Endothelial cell of umbilical vein (primary cell): ENCODE data around the gene IP6K2. TPM values are rescaled to one million over a fixed set of nuclear protein-coding genes. Genes with fewer than 3 reads are reported as not detected.

Source experiments
- BruUV-seq: library from RNA; stranded (reverse); fragments of 400-500 nt; replicated peaks from 2 replicates; lab custom pipeline; 2021; lab: Mats Ljungman, UMichigan
- CTCF ChIA-PET: fragments of 300-600, 350-600 bp; sonication (Branson Sonifier 250); formaldehyde crosslinking; loops from one replicate; lab custom pipeline; 2021; ENCODE audit warnings: antibody characterized with exemption, inconsistent platforms; lab: Charles Lee
- POLR2A ChIA-PET: fragments of 300-600, 350-600 bp; sonication (Branson Sonifier 250); formaldehyde crosslinking; loops from one replicate; lab custom pipeline; 2021; ENCODE audit warnings: antibody characterized with exemption, inconsistent platforms; lab: Charles Lee
- DNase-seq: peaks from one replicate; pipeline ENCODE4 v3.0.0-alpha.2; 2011; ENCODE audit warnings: low read depth, low spot score
- FAIRE-seq: peaks from 2 replicates; lab custom pipeline; 2011; peaks lifted over from hg19 to GRCh38; lab: Jason Lieb, UNC
- H2AFZ ChIP-seq: 2 replicates; pipeline ENCODE4 v1.6.0; 2012; ENCODE audit warnings: low read depth, low read length, control low read depth, inconsistent platforms
- H3K27ac ChIP-seq: 2 replicates; pipeline ENCODE4 v1.5.1; 2011; ENCODE audit warnings: low read depth, mild to moderate bottlenecking, control low read depth, low read length, moderate library complexity; ENCODE audit not compliant: insufficient read depth
- H3K27me3 ChIP-seq, 2 experiments: 2 replicates each; pipeline versions ENCODE4 v1.6.0 to v1.6.1; 2011; ENCODE audit warnings: low read length in 2 of 2, mixed read lengths in 1 of 2; ENCODE audit not compliant: control insufficient read depth in 2 of 2, insufficient read depth in 2 of 2
- H3K36me3 ChIP-seq, 2 experiments: 2 replicates in 1 of 2; 3 replicates in 1 of 2; pipeline ENCODE4 v1.5.1; 2011; ENCODE audit warnings: low read length in 2 of 2, mild to moderate bottlenecking in 1 of 2, moderate library complexity in 1 of 2; ENCODE audit not compliant: control insufficient read depth in 2 of 2, insufficient read depth in 2 of 2; ENCODE audit errors: extremely low read depth in 1 of 2
- H3K4me1 ChIP-seq: 3 replicates; pipeline ENCODE4 v1.5.1; 2011; ENCODE audit warnings: mild to moderate bottlenecking, low read length; ENCODE audit not compliant: control insufficient read depth, insufficient read depth; ENCODE audit errors: extremely low read depth
- H3K4me2 ChIP-seq: 2 replicates; pipeline ENCODE4 v1.6.1; 2011; ENCODE audit warnings: low read length, control low read depth, mixed read lengths; ENCODE audit not compliant: insufficient read depth
- H3K4me3 ChIP-seq, 3 experiments: fragments of 200-600 bp in 1 of 3; sonication (generic), shearing (Covaris generic) in 1 of 3; replicated peaks in 1 of 3; 2 replicates each; pipeline ENCODE4 v1.5.1; 2011 to 2016; ENCODE audit warnings: control low read depth in 3 of 3, low read length in 3 of 3, mild to moderate bottlenecking in 2 of 3, inconsistent platforms in 1 of 3, low read depth in 1 of 3, moderate library complexity in 1 of 3; ENCODE audit not compliant: insufficient read depth in 1 of 3
- H3K79me2 ChIP-seq: 2 replicates; pipeline ENCODE4 v1.6.0; 2012; ENCODE audit warnings: low read length, inconsistent platforms; ENCODE audit not compliant: control insufficient read depth, insufficient read depth
- H3K9ac ChIP-seq: replicated peaks from 2 replicates; pipeline ENCODE3; 2011; ENCODE audit warnings: low read length, control low read depth; ENCODE audit not compliant: insufficient read depth; ENCODE audit errors: extremely low read depth
- H3K9me1 ChIP-seq: replicated peaks from 3 replicates; pipeline ENCODE4 v1.6.0; 2011; ENCODE audit warnings: mild to moderate bottlenecking, low read length; ENCODE audit not compliant: control insufficient read depth, insufficient read depth; ENCODE audit errors: extremely low read depth
- H3K9me3 ChIP-seq: replicated peaks from 2 replicates; pipeline ENCODE4 v1.5.1; 2012; ENCODE audit warnings: low read length, inconsistent platforms; ENCODE audit not compliant: control insufficient read depth, insufficient read depth
- H4K20me1 ChIP-seq: replicated peaks from 2 replicates; pipeline ENCODE3; 2011; ENCODE audit warnings: mild to moderate bottlenecking, low read length; ENCODE audit not compliant: control insufficient read depth, insufficient read depth; ENCODE audit errors: extremely low read depth
- EZH2 ChIP-seq: IDR thresholded peaks from 2 replicates; pipeline ENCODE4 v1.6.1; 2012; ENCODE audit warnings: borderline replicate concordance, low read depth, mild to moderate bottlenecking, moderate library complexity, low read length, inconsistent platforms; ENCODE audit not compliant: severe bottlenecking
- FOS ChIP-seq: IDR thresholded peaks from 2 replicates; pipeline ENCODE4 v1.6.1; 2011; ENCODE audit warnings: mild to moderate bottlenecking, low read length, moderate library complexity, borderline replicate concordance; ENCODE audit not compliant: insufficient read depth
- GATA2 ChIP-seq: IDR thresholded peaks from 2 replicates; pipeline ENCODE4 v1.7.0; 2011; ENCODE audit warnings: low read depth, mild to moderate bottlenecking, moderate library complexity, mixed read lengths, low read length; ENCODE audit not compliant: insufficient read length, insufficient read depth
- JUN ChIP-seq: IDR thresholded peaks from 2 replicates; pipeline ENCODE4 v1.6.1; 2011; ENCODE audit warnings: borderline replicate concordance, low read depth; ENCODE audit not compliant: insufficient read length, insufficient read depth
- MYC ChIP-seq: IDR thresholded peaks from one replicate; pipeline ENCODE4 v1.6.1; 2011; ENCODE audit warnings: mild to moderate bottlenecking, low read depth, low read length
- POLR2A ChIP-seq: IDR thresholded peaks from 2 replicates; pipeline ENCODE4 v1.6.1; 2012; ENCODE audit warnings: low read depth, mild to moderate bottlenecking, control low read depth, low read length
- POLR2AphosphoS5 ChIP-seq: IDR thresholded peaks from 2 replicates; pipeline ENCODE4 v1.6.1; 2012; ENCODE audit warnings: low read depth, mild to moderate bottlenecking, control low read depth, low read length, moderate library complexity; ENCODE audit not compliant: insufficient read depth
- dilution Hi-C: fragments of 300-500 bp; cut with MboI; formaldehyde crosslinking; loops from one replicate; pipeline ENCODE4 v1.15.0; 2019; ENCODE audit warnings: low sequenced_read_pairs; ENCODE audit not compliant: extremely low pct_ligation_motif_present
- intact Hi-C: fragments of 100-400 bp; cut with micrococcal nuclease; formaldehyde crosslinking; loops from one replicate; pipeline ENCODE4 v1.10.0; 2022
- polyA plus RNA-seq, 4 experiments: library from polyadenylated mRNA; depleted of rRNA in 3 of 4; stranded (reverse) in 3 of 4; unstranded in 1 of 4; fragments of >200 nt; gene quantifications; 2 replicates each; pipeline versions ENCODE4 v1.2.1 to v1.2.3, GENCODE V29; 2011 to 2012; ENCODE audit warnings: missing spikeins in 1 of 4
- total RNA-seq: library from RNA; stranded (reverse); gene quantifications from 2 replicates; pipeline ENCODE4 v1.2.3, GENCODE V29; 2021
- TF ChIP-seq, protein P1 (sequence below): IDR thresholded peaks from 2 replicates; pipeline ENCODE4 v1.6.1; 2011; ENCODE audit not compliant: insufficient read depth, insufficient read length
- TF ChIP-seq, protein P2 (sequence below), 2 donors: IDR thresholded peaks; 1 replicate in 1 of 2; 2 replicates in 1 of 2; pipeline ENCODE4 v1.5.1; 2011; ENCODE audit warnings: low read length in 2 of 2, mild to moderate bottlenecking in 2 of 2, moderate library complexity in 2 of 2, control low read depth in 1 of 2, inconsistent platforms in 1 of 2, low read depth in 1 of 2; ENCODE audit not compliant: insufficient read depth in 1 of 2; ENCODE audit errors: extremely low read depth in 1 of 2

Gene IP6K2
- total and polyA plus RNA-seq, 2 donors (not counting 3 experiments of a cell fraction or from before 2014, with no cell fraction given): 81.8 to 143 TPM

GRCh38 chr3:48739617-48739954, 22.6 kb upstream of the IP6K2 start:
- H3K4me2 ChIP-seq: no peak overlapping the region
- no peaks in the 10 kb centered on the region for H3K27me3 ChIP-seq
- no peaks in the 10 kb centered on the region for H3K36me3 ChIP-seq
- H3K79me2 ChIP-seq: no peaks in the 10 kb centered on the region
- FAIRE-seq: no peak
- ChIA-PET POLR2A (interaction anchor here (0.6 to 1.2 kb wide), 2 partner anchors 23 to 202 kb away, joined by 3 read pairs; partner anchors contain the start of gene IP6K2), CTCF (interaction anchor here (0.5 to 2.4 kb wide), 40 partner anchors 8 to 545 kb away, joined by 3 to 23 read pairs (median 4); partner anchors contain the start of genes ARIH2, IP6K2, NCKIPSD and P4HTM)
- no peaks in the 10 kb centered on the region for H4K20me1 ChIP-seq
- no peak overlapping the region for H3K27ac ChIP-seq
- no peak for DNase-seq
- H3K9me3 ChIP-seq: no peaks in the 10 kb centered on the region
- peaks cover 3% of the 10 kb centered on the region for H3K4me1 ChIP-seq
- no peaks in the 10 kb centered on the region for H3K9me1 ChIP-seq
- dilution Hi-C loops: no loop called here
- no TSS peak for BruUV-seq
- H3K4me3 ChIP-seq: no peak overlapping the region
- no peak for TF ChIP-seq POLR2AphosphoS5
- TF ChIP-seq POLR2A: no peak
- TF ChIP-seq JUN: no peak
- TF ChIP-seq GATA2: no peak
- TF ChIP-seq MYC: no peak
- TF ChIP-seq EZH2: no peak
- TF ChIP-seq, protein P1, sequence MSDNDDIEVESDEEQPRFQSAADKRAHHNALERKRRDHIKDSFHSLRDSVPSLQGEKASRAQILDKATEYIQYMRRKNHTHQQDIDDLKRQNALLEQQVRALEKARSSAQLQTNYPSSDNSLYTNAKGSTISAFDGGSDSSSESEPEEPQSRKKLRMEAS: no peak
- no peak for TF ChIP-seq FOS
- TF ChIP-seq, protein P2, sequence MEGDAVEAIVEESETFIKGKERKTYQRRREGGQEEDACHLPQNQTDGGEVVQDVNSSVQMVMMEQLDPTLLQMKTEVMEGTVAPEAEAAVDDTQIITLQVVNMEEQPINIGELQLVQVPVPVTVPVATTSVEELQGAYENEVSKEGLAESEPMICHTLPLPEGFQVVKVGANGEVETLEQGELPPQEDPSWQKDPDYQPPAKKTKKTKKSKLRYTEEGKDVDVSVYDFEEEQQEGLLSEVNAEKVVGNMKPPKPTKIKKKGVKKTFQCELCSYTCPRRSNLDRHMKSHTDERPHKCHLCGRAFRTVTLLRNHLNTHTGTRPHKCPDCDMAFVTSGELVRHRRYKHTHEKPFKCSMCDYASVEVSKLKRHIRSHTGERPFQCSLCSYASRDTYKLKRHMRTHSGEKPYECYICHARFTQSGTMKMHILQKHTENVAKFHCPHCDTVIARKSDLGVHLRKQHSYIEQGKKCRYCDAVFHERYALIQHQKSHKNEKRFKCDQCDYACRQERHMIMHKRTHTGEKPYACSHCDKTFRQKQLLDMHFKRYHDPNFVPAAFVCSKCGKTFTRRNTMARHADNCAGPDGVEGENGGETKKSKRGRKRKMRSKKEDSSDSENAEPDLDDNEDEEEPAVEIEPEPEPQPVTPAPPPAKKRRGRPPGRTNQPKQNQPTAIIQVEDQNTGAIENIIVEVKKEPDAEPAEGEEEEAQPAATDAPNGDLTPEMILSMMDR (IDR thresholded peaks at IDR 0.05; ENCODE audit: extremely low read depth in 1 of 2, insufficient read depth in 1 of 2, low read depth in 1 of 2, low read length in 2 of 2): no peak
- no peak overlapping the region for H3K9ac ChIP-seq
- H2AFZ ChIP-seq: no peak overlapping the region
- intact Hi-C loops: no loop called here
